NB4 (cell line): ENCODE measurements around the gene ZNF57.

Experiments
- CTCF ChIP-seq: IDR thresholded peaks from one replicate; pipeline ENCODE4 v1.5.1; 2012; ENCODE audit warnings: low read depth, low read length
- MAX ChIP-seq: IDR thresholded peaks from 2 replicates; pipeline ENCODE4 v1.6.1; 2011; ENCODE audit warnings: low read depth, low read length
- POLR2A ChIP-seq: IDR thresholded peaks from 2 replicates; pipeline ENCODE4 v1.6.1; 2011; ENCODE audit warnings: mild to moderate bottlenecking; ENCODE audit not compliant: insufficient read length; ENCODE audit errors: extremely low read depth

GRCh38 chr19:2964874-2965273 is 64.1 kb downstream of the ZNF57 start:
- no peak for TF ChIP-seq CTCF
- no peak for TF ChIP-seq POLR2A
- no peak for TF ChIP-seq MAX
